Effector memory CD4-positive, alpha-beta T cell (primary cell): ENCODE data around the gene RUFY2.
A peak's percentile ranks its signal among the peaks of the same experiment; 100 is the strongest.

Experiments used
- DNase-seq, 3 donors: peaks; one replicate each; pipeline ENCODE4 v3.0.0-alpha.2; 2020
- H3K27ac ChIP-seq: 2 replicates; pipeline ENCODE4 v1.7.0; 2013; ENCODE audit warnings: mild to moderate bottlenecking, low read length, moderate library complexity; ENCODE audit not compliant: insufficient read depth, poor library complexity, severe bottlenecking
- H3K27me3 ChIP-seq: replicated peaks from 2 replicates; pipeline ENCODE4 v1.7.0; 2013; ENCODE audit warnings: mild to moderate bottlenecking, low read length; ENCODE audit not compliant: insufficient read depth, control insufficient read depth, poor library complexity, severe bottlenecking
- H3K36me3 ChIP-seq: 2 replicates; pipeline ENCODE4 v1.7.0; 2013; ENCODE audit warnings: mild to moderate bottlenecking, low read length, moderate library complexity; ENCODE audit not compliant: control insufficient read depth, insufficient read depth
- H3K4me1 ChIP-seq: 2 replicates; pipeline ENCODE4 v1.7.0; 2013; ENCODE audit warnings: low read length, mild to moderate bottlenecking; ENCODE audit not compliant: control insufficient read depth, insufficient read depth, poor library complexity, severe bottlenecking
- H3K4me3 ChIP-seq: 2 replicates; pipeline ENCODE4 v1.7.0; 2013; ENCODE audit warnings: low read length, low read depth, mild to moderate bottlenecking; ENCODE audit not compliant: insufficient read depth, poor library complexity, severe bottlenecking
- H3K9me3 ChIP-seq: 2 replicates; pipeline ENCODE4 v1.7.0; 2013; ENCODE audit warnings: mild to moderate bottlenecking, low read length, moderate library complexity; ENCODE audit not compliant: control insufficient read depth

The RUFY2 gene

GRCh38 chr10:68336754-68337351 is 70.2 kb downstream of the RUFY2 start:
- peaks cover 23% of the 10 kb centered on the region for H3K4me1 ChIP-seq
- peak overlapping the region; percentile 13 for H3K4me3 ChIP-seq
- H3K27me3 ChIP-seq, result no peaks in the 10 kb centered on the region
- no peaks in the 10 kb centered on the region for H3K9me3 ChIP-seq
- H3K27ac ChIP-seq, result no peak overlapping the region
- no peak for DNase-seq
- peaks cover 41% of the 10 kb centered on the region for H3K36me3 ChIP-seq

GRCh38 chr10:68334672-68335467 is 72.2 kb downstream of the RUFY2 start:
- H3K36me3 ChIP-seq, result peaks cover 21% of the 10 kb centered on the region
- H3K4me1 ChIP-seq, result peaks cover 29% of the 10 kb centered on the region
- H3K4me3 ChIP-seq, result peak overlapping the region; percentile 100
- no peaks in the 10 kb centered on the region for H3K27me3 ChIP-seq
- no peaks in the 10 kb centered on the region for H3K9me3 ChIP-seq
- DNase-seq, result no peak
- H3K27ac ChIP-seq, result peak overlapping the region; percentile 30

- peak overlapping the region; percentile 100 for H3K4me3 ChIP-seq
- peaks cover 29% of the 10 kb centered on the region for H3K4me1 ChIP-seq
- no peaks in the 10 kb centered on the region for H3K9me3 ChIP-seq
- peak overlapping the region; percentile 98 for H3K27ac ChIP-seq
- no peaks in the 10 kb centered on the region for H3K27me3 ChIP-seq
- DNase-seq, result no peak
- H3K36me3 ChIP-seq, result peaks cover 10% of the 10 kb centered on the region
These were observed 73.3 kb downstream of the RUFY2 start for GRCh38 chr10:68333440-68334431.

- no peak for DNase-seq
- H3K4me1 ChIP-seq, result peaks cover 29% of the 10 kb centered on the region
- peaks cover 4% of the 10 kb centered on the region for H3K36me3 ChIP-seq
These were observed 74.0 kb downstream of the RUFY2 start for GRCh38 chr10:68333058-68333395.

GRCh38 chr10:68332259-68333057 is 74.6 kb downstream of the RUFY2 start, which contains the start of gene PBLD:
TSS of gene PBLD (minus strand) at chr10:68332928. CDS start at chr10:68306844, 26,084 bp downstream.
- Histone ChIP-seq H3K27me3 (no peaks in the 10 kb centered on the region), H3K36me3 (peaks cover 4% of the 10 kb centered on the region), H3K27ac (peak within 1 kb of the TSS; percentile 98), H3K9me3 (no peaks in the 10 kb centered on the region), H3K4me3 (peak within 1 kb of the TSS; percentile 100), H3K4me1 (peaks cover 25% of the 10 kb centered on the region)
- DNase-seq, result peak; percentile 32 to 51 (median 39)

More at GRCh38 chr10:68333058-68333395, 74.0 kb downstream of the RUFY2 start:
- H3K27me3 ChIP-seq, result no peaks in the 10 kb centered on the region
- peak overlapping the region; percentile 98 for H3K27ac ChIP-seq
- peak overlapping the region; percentile 100 for H3K4me3 ChIP-seq
- no peaks in the 10 kb centered on the region for H3K9me3 ChIP-seq

- H3K27ac ChIP-seq, result peak within 1 kb of the TSS; percentile 98
- H3K36me3 ChIP-seq, result peaks cover 4% of the 10 kb centered on the region
- H3K27me3 ChIP-seq, result no peaks in the 10 kb centered on the region
- H3K4me1 ChIP-seq, result peaks cover 24% of the 10 kb centered on the region
- peak within 1 kb of the TSS; percentile 100 for H3K4me3 ChIP-seq
- peak; percentile 96 to 97 (median 97) for DNase-seq
- H3K9me3 ChIP-seq, result no peaks in the 10 kb centered on the region
These were observed 75.4 kb downstream of the RUFY2 start, which contains the start of gene HNRNPH3 for GRCh38 chr10:68331455-68332258. TSS of gene HNRNPH3 (plus strand) at chr10:68332064. CDS start at chr10:68337222, 5,158 bp downstream.

GRCh38 chr10:68330852-68331454 is 76.1 kb downstream of the RUFY2 start:
- Histone ChIP-seq H3K27ac (peak overlapping the region; percentile 98), H3K9me3 (no peaks in the 10 kb centered on the region), H3K36me3 (peaks cover 4% of the 10 kb centered on the region), H3K4me1 (peaks cover 21% of the 10 kb centered on the region), H3K4me3 (peak overlapping the region; percentile 100), H3K27me3 (no peaks in the 10 kb centered on the region)
- DNase-seq, result no peak

GRCh38 chr10:68329506-68329861 is 77.6 kb downstream of the RUFY2 start:
- no peaks in the 10 kb centered on the region for H3K9me3 ChIP-seq
- H3K27ac ChIP-seq, result no peak overlapping the region
- H3K4me3 ChIP-seq, result no peak overlapping the region
- no peaks in the 10 kb centered on the region for H3K27me3 ChIP-seq
- H3K36me3 ChIP-seq, result peaks cover 4% of the 10 kb centered on the region
- no peak for DNase-seq
- peaks cover 13% of the 10 kb centered on the region for H3K4me1 ChIP-seq
